ENCODE results near the gene BRPF1.

The BRPF1 gene

DNA sequence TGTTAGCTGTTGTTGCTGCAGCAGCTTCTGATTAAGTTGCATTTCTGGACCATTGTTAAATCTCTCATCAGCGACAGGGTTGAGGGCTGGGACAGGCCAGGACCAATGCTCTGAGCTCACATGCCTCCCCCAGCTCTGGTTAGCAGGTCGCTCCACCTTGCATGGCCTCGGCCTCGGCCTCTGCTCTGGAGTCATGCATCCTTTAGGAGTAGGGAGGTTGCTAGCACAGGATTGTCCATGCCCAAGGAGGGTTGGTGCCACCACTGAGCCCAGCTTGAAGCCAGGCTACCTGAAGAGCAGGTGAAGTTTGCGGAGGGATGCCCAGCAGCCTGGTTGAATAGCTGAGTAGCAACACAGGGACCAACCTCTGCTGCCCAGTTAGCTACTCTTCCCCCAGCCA, 39.1 kb upstream of the BRPF1 start:
- DNase-seq (ENCODE audit: low read depth, low spot score): no peak
- CTCF ChIA-PET: interaction anchor here (0.9 to 1.1 kb wide), 2 partner anchors 9 to 23 kb away, joined by 3 read pairs; no protein-coding TSS in a partner anchor
- TF ChIP-seq, protein P1, sequence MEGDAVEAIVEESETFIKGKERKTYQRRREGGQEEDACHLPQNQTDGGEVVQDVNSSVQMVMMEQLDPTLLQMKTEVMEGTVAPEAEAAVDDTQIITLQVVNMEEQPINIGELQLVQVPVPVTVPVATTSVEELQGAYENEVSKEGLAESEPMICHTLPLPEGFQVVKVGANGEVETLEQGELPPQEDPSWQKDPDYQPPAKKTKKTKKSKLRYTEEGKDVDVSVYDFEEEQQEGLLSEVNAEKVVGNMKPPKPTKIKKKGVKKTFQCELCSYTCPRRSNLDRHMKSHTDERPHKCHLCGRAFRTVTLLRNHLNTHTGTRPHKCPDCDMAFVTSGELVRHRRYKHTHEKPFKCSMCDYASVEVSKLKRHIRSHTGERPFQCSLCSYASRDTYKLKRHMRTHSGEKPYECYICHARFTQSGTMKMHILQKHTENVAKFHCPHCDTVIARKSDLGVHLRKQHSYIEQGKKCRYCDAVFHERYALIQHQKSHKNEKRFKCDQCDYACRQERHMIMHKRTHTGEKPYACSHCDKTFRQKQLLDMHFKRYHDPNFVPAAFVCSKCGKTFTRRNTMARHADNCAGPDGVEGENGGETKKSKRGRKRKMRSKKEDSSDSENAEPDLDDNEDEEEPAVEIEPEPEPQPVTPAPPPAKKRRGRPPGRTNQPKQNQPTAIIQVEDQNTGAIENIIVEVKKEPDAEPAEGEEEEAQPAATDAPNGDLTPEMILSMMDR (IDR thresholded peaks at IDR 0.05; ENCODE audit: insufficient read depth, low read length, missing control alignments): no peak
- POLR2A ChIA-PET: no interaction called here
- H3K4me3 ChIP-seq (ENCODE audit: low read depth, low read length): no peak overlapping the region

DNA sequence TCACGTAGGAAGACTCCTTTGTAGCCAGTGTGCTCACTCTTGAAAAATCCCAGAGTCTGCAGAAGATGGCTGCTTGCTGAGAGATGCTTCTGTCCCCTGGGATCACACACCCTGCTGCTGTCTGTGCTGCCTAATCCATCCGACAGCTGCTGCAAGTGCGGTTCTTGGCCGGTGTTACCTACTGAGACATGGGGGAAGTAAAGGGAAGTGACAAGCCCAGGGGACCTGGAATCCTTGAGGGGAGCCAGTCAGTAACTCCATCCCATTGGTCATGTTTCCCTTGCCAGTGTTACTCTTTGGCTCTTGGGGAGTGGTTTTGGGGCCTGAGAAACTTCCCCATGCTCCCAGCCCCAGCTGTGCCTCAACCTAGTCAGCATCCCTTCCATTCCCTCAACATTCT, 36.2 kb upstream of the BRPF1 start:
- TF ChIP-seq, protein P1 (IDR thresholded peaks at IDR 0.05; ENCODE audit: insufficient read depth, low read length, missing control alignments): no peak
- DNase-seq (ENCODE audit: low read depth, low spot score): no peak
- ChIA-PET CTCF (interaction anchor here (0.8 kb wide), 1 partner anchor 1961 kb away, joined by 3 read pairs; no protein-coding TSS in a partner anchor), POLR2A (interaction anchor here (0.6 kb wide), 1 partner anchor 307 kb away, joined by 4 read pairs; no protein-coding TSS in a partner anchor)
- no peak overlapping the region for H3K4me3 ChIP-seq (ENCODE audit: low read depth, low read length)

DNA sequence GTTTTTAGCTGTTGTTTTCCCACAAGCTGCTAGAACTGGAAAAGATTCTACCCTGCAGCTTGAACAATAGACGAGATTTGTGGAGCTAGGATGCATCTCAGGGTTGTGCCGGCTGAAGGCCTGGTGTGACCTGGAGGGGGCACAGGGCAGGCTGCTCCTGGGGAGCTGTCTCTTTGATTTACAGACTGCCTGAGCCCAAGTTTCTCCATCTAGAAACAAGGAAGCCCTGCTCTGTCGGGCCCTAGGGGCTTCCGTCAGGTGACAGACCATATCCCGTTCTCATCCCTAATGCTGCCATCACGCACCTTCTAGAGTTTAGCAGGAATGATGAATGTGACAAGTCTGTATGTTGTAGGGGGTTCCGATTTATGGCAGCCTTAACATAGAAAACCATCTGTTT, 35.8 kb upstream of the BRPF1 start:
- no peak overlapping the region for H3K4me3 ChIP-seq (ENCODE audit: low read depth, low read length)
- DNase-seq (ENCODE audit: low read depth, low spot score): no peak
- POLR2A ChIA-PET: interaction anchor here (0.6 kb wide), 1 partner anchor 308 kb away, joined by 4 read pairs; no protein-coding TSS in a partner anchor
- CTCF ChIA-PET: interaction anchor here (0.8 kb wide), 1 partner anchor 1961 kb away, joined by 3 read pairs; no protein-coding TSS in a partner anchor
- TF ChIP-seq, protein P1 (IDR thresholded peaks at IDR 0.05; ENCODE audit: insufficient read depth, low read length, missing control alignments): no peak

DNA sequence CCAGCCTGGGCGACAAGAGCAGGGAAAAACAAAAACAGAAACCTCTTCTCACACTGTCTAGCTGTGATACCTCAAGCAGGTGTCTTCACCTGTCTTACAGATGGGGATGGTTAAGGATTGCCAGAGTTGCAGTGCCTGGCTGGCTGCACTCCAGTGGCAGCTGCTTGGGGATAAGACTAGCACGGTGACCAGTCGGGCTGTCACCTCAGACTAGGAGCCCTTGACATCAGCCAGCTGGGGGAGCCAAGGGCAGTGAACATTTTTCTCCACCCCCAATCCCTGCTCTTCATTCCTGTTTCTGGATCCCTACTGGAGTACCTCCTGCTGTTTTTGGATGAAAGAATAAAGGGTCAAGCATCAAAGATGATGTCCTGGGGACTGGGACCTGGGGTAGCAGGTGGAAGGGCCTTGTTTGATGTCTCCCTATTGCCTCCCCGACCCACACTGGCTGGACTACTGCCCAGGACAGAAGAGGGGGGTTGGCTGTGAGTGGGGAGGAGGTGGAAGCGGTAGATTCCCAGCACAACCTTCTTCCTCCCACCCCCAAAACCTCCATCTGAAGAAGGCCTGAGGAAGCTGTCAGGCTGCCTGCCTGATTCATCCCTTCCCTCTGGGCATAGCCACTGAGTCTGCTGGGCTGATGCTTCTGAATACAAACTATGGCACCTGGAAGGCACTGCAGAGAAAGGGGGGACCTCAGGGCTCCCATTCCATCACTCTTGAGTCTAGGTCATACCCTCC, 34.9 kb upstream of the BRPF1 start:
- no peak overlapping the region for H3K4me3 ChIP-seq (ENCODE audit: low read depth, low read length)
- ChIA-PET CTCF (interaction anchor here (0.7 kb wide), 1 partner anchor 17 kb away, joined by 3 read pairs; no protein-coding TSS in a partner anchor), POLR2A (no interaction called here)
- DNase-seq (ENCODE audit: low read depth, low spot score): no peak
- TF ChIP-seq, protein P1 (IDR thresholded peaks at IDR 0.05; ENCODE audit: insufficient read depth, low read length, missing control alignments): no peak

DNA sequence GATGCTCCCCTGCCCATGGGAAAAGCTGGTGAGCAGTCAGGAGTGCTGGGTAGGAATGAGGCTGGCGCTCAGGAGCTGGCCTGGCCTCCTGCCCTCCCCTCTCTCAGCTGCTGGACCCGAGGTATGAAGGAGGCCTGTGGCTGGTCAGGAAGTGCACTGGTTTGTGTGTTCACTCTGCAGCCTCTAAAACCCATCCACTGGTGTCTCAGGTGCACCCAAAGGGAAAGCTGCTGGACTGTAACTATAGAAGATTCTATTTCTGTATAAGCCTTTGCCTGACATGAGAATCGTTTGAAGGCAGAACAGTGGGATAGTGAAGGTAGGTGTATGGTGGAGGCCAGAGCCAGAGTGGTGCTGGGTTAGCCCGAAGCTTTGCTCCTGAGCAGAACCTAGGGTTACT, 33.6 kb upstream of the BRPF1 start:
- TF ChIP-seq, protein P1 (IDR thresholded peaks at IDR 0.05; ENCODE audit: insufficient read depth, low read length, missing control alignments): no peak
- DNase-seq (ENCODE audit: low read depth, low spot score): no peak
- POLR2A ChIA-PET: no interaction called here
- no peak overlapping the region for H3K4me3 ChIP-seq (ENCODE audit: low read depth, low read length)
- CTCF ChIA-PET: interaction anchor here (0.7 kb wide), 1 partner anchor 345 kb away, joined by 3 read pairs; no protein-coding TSS in a partner anchor

DNA sequence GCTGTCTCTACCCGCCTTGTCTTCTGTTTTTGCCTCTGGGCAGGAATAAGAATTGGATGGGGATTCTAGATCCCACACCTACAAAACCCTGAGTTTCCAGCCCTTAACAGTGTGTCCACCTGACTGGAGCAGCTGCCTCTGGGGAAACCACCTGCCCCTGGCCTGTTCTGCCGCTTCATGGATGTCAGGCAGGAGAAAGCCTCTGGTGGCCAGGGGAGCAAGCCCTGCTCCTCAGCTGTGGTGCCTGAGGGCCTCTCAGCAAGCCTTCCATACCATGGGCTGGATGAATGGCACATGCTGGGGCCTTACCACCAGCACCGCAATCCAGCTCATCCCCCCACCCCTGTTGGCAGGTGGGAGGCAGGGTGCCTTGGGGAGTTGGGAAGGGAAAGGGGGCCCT, 33.2 kb upstream of the BRPF1 start:
- no peak for DNase-seq (ENCODE audit: low read depth, low spot score)
- no peak overlapping the region for H3K4me3 ChIP-seq (ENCODE audit: low read depth, low read length)
- ChIA-PET CTCF (interaction anchor here (0.7 kb wide), 1 partner anchor 345 kb away, joined by 3 read pairs; no protein-coding TSS in a partner anchor), POLR2A (no interaction called here)
- TF ChIP-seq, protein P1 (IDR thresholded peaks at IDR 0.05; ENCODE audit: insufficient read depth, low read length, missing control alignments): no peak

All from AG04449 (cell line).